ENCODE data around the gene MLXIPL.
"Not testable (repeated sequence)": the region's sequence is repeated elsewhere in the genome, so short reads cannot be mapped to it uniquely, and the experiment has no call there.

Gene MLXIPL

GRCh38 chr7:73581006-73581405 is 43.3 kb downstream of the MLXIPL start:
- not testable (repeated sequence) for DNase-seq (ENCODE audit: low read depth)

DNA sequence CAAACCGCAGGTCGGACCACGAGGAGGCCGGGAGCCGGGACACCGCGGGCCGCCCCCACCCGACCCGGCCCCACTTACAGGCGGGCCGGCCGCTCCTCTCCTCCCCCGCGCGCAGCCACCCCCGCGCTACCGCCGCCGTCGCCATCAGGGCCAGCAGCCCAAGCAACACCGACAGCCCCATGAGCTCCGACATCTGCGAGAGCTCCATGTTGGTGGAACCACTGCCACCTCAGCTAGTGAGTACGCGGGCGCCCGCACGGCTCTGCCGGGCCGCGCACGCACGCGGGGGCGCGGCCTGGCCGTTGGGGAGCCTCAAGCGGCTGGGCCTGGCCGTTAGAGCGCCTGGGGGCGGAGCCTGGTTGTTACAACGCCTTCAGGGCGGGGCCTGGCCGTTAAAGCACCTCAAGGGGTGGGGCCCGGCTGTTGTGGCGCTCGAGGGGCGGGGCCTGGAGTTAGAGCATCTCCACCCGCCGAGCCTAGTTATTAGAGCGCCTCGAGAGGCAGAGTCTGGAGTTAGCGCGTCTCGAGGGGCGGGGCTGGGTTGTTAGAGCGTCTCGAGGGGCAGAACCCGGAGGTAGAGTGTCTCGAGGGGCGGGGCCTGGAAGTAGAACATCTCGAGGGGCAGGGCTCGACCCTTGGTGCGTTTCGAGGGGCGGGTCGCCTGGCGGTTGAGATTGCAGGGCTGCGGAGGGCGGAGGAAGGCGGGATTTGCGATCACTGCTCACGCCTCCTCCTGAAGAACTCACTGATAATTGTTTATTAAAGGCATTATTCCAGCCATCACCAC is 45.8 kb downstream of the MLXIPL start, which contains the start of gene TBL2:
Gene TBL2 (minus strand): TSS at position 238 of the 787 bp plus-strand sequence. CDS start 30 bp downstream, at position 208.
- DNase-seq (ENCODE audit: low read depth): peak; percentile 100

GRCh38 chr7:73577627-73578341 is 46.5 kb downstream of the MLXIPL start:
- DNase-seq (ENCODE audit: low read depth): no peak

DNA sequence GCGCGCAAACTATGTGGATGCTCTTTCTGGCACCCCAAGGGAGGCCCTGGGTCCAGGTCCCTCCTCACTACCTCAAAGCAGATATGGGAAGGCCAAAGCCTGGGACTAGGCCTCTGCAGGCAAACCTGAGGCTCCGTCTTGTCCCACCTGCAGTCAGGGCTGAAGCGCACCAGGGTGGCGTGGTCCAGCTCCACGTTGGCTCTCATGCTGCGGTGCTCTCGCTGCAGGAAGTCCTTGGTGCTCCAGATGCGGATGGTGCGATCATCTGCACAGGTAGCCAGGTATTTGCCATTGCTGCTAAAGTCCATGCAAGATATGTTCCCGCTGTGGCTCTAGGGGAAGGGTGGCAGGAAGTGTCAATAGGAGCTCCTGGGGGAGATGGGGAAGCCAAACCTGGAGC is 50.5 kb downstream of the MLXIPL start:
- no peak for DNase-seq (ENCODE audit: low read depth)

DNA sequence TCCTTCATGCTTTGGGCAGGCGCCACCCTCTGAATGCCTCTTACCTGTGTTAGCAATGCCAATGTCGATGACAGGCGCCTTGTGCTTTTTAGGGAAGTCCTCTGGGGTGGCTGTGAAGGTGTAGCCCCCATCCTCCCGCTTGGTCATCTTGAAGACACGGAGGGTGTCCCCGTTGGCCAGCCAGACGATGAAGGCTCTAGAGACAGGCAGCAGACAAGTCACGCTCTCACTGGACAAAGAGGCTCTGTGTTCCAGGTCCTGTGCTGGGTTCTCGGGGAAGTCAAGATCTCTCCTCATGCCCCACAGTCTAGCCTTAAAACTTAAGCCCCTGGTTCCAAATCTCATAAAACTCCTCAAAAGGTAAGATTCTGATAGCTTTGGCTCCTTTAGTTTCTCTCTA is 51.0 kb downstream of the MLXIPL start:
- no peak for DNase-seq (ENCODE audit: low read depth)

DNA sequence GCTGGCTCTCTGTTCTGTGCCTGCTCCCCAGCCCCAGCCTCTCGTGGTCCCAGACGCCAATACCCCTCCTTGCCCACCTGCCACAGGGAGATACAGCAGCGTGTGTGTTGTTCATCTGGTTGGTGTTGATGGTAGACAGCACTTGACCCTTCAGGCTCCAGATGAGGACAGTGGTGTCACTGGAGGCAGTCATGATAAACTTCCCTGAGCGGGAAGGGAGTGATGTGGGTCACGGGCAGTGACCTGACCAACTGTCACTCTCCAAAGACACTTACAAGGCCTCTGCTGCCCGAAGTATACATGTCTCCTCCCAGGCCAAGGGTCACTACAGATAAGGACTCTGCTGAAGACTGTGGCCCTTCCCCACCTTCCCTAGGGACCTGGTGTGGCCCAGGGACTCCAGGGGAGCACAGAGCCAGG is 51.5 kb downstream of the MLXIPL start:
- no peak for DNase-seq (ENCODE audit: low read depth)

DNA sequence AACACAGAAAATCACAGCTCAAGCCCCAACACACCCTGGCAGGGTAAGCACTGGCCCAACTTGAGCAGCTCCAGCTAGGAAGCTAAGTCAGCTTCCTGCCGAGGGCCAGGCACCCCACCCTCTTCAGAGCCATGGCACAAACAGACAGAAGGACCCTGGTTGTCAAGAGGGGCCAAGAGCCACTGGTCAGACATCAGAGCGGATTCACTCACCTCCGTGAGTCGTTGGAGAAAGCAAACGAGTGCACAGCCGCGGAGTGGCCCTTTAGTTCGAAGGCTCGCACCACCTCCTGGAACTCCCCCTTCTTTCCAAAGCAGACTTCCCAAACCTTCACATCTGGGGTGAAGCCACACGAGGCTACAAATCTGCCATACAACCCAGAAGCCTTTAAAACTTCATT is 53.3 kb downstream of the MLXIPL start:
- DNase-seq (ENCODE audit: low read depth): no peak

- no peak for DNase-seq (ENCODE audit: low read depth)
Observed at GRCh38 chr7:73570521-73570920, 53.8 kb downstream of the MLXIPL start.

DNA sequence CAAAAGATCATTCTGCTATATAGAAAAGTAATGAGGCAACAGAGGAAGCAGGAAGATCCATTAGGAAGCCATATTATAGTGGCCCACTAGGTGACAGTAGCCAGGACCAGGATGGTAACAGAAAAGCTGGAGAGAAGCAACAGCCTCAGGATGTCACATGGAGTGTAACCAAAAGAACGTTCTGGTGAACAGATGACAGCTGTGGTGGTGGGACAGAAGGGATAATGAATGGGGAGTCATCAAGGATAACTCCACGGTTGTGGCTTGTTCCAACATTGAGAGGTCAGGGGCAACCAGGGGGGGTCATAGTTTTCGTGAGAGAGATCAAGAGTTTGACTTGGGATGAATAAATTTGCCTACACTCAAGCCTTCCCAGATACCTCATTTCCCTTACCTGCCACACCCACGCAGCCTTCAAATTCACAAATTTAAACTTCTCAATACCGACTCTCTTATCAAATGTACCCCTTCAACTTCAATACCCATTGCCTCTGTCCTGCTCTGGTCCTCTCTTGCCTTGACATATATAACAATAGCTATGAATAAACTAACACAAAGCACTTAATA is 55.2 kb downstream of the MLXIPL start:
- no peak for DNase-seq (ENCODE audit: low read depth)

DNA sequence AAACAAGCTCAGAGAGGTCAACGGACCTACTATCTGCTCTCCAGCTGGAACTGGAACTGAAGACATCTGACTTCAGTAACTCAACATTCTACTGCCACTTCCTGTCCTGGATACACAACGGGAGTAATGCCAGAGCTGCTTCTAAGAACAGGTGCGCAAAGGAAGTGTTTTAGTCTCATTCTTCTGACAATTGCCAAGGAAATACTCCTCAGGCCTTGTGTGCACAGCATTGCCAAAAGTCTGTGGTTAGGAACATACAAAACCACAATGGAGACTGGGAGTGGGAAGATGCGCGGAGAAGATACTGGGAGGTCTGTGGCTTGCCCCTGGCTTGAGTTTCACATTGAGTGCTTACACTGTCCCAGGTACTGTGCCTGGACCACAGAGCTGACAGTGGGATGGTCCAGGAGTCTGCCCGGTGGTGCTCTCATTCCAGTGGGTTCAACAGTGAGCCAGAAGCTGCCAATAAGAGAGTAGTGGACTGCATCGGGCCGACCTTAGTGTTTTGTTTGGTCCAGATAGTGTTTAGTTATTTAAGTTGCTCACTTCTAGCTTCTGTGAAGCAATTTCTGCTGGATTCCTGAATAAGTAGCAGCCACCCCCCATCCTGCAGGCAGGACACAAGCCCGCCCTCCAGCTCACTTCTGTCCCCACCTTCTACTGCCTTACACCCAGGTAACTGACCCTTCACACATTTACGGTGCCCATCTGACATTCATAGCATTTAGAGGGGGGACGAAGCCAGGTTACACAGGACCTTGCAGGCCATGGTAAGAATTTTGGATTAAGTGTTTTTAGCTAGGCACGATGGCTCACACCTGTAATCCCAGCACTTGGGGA is 56.3 kb downstream of the MLXIPL start:
- DNase-seq (ENCODE audit: low read depth): no peak

DNA sequence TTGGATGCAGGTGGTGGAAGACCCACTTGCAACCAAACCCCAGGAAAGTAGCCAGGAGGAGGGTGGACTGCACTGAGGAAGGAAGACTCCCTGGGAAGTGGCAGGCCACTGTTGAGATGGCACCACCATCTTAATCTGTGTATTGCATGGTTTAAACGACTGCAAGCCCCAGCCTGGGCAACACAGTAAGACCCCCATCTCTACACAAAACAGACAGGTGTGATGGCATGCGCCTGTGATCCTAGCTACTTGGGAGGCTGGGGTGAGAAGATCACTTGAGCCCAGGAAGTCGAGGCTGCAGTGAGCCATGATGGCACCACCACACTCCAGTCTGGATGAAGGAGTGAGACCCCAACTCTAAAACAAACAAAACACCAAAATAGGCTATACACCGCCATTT is 57.2 kb downstream of the MLXIPL start:
- no peak for DNase-seq (ENCODE audit: low read depth)

DNA sequence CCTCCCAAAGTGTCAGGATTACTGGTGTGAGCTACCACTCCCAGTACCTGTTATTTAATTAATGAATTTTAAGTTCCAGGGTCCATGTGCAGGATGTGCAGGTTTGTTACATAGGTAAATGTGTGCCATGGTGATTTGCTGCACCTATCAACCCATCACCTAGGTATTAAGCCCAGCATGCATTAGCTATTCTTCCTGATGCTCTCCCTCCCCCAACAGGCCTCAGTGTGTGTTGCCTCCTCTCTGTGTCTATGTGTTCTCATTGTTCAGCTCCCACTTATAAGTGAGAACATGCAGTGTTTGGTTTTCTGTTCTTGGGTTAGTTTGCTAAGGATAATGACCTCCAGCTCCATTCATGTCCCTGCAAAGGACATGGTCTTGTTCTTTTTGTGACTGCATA is 57.9 kb downstream of the MLXIPL start:
- not testable (repeated sequence) for DNase-seq (ENCODE audit: low read depth)

- no peak for DNase-seq (ENCODE audit: low read depth)
Observed at GRCh38 chr7:73565675-73566340, 58.5 kb downstream of the MLXIPL start.

DNA sequence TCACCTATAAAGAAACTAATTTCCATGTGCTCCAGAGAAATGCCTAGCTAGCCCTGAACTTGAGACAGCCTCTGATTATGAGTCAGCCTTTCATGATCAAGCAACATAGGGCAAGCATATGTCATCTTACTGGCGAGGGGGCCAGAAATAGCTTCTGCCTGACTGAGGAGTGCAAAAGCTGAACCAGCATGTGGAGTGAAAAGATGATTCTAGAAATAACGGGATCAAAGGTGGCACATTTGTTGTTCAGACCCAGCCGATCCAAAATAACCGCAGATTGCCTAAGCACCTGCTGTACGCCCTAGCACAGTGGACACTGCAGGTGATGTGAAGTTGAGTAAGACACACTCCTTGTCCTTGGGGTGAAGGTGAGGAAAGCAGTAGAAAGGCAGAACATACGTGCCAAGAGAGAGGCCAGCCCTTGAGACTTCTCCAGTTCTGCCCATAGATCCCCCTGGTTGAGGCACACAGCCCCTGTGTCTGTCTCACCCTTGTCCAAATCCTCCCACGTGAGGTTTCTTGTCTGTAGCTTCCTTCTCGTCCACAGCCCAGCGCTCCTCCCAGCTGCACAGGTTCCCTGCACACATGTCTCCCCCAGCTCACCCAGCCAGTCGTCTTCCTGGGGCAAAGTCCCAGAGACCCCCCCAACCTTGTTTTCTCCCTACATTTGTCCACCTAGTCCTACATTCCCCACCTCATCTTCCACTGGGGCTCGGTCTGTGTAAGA is 64.0 kb downstream of the MLXIPL start:
- no peak for DNase-seq (ENCODE audit: low read depth)

GRCh38 chr7:73557397-73558257 is 66.7 kb downstream of the MLXIPL start, which contains the start of gene BCL7B:
BCL7B (minus strand) TSS chr7:73557690; CDS start chr7:73557578, 112 bp downstream.
- peak; percentile 81 for DNase-seq (ENCODE audit: low read depth)

DNA sequence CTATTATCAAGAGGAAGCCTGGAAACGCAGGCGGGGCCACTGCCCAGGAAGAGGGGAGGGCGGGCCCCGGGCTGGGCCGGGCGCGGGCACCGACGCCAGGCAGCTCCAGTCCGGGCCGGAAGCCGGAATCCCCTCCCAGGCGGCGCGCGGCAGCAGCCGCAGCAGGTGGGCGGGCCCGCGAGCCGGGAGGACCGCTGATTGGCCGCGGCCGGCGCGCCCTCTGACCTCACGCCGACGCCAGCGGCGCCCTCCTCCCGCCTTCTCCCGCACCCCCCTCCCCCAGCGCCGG is 67.3 kb downstream of the MLXIPL start:
- DNase-seq (ENCODE audit: low read depth): peak; percentile 96

DNA sequence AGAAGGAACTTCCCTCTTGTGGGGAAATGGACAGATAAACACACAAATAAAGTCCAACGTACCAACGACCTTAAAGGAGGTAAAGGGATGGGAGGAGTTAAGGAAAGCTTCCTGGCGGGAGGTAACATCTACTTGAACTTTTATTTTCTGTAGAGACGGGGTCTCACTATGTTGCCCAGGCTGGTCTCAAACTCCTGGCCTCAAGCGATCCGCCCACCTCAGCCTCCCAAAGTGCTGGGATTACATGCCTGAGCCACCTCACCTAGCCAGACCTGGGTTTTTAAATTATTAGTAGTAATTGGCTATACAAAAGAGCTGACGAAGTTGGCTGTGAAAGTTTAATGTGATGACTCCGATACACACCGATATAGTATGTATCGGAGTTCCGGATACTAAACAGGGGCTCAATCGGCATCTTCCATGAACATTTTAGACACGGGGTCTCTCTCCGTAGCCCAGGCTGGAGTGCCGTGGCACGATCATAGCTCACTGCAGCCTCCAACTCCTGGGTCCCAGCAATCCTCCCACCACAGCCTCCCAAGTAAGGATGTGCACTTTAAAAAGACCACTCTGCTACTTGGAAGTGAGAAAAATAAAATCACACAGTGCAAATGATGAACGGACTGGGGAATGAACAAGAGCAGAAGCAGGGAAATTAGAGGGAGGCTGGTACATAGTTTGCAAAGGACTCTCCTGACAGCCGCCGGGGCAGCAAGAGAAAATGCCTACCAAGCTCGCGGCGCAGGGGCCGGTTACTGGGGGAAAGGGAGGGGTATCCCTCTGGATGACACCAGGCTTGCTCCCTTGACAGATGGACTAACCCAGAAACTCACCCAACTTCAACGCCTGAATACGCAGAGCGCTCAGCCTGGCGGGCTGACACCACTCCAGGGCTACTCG is 67.9 kb downstream of the MLXIPL start:
- no peak for DNase-seq (ENCODE audit: low read depth)

- no peak for DNase-seq (ENCODE audit: low read depth)
Observed at GRCh38 chr7:73555411-73555982, 68.8 kb downstream of the MLXIPL start.

- not testable (repeated sequence) for DNase-seq (ENCODE audit: low read depth)
Observed at GRCh38 chr7:73550093-73550492, 74.2 kb downstream of the MLXIPL start.

Measured in activated T-cell treated with anti-CD3 and anti-CD28 coated beads for 48 hours (primary cell).